Stromal cell of bone marrow (primary cell): ENCODE measurements around the gene LTBP4.
A peak's percentile ranks its signal among the peaks of the same experiment; 100 is the strongest.
"Not testable (repeated sequence)": the region's sequence is repeated elsewhere in the genome, so short reads cannot be mapped to it uniquely, and the experiment has no call there.

Experiments used
- DNase-seq: peaks from one replicate; pipeline ENCODE4 v3.0.0-alpha.2; 2012; ENCODE audit warnings: low read depth

Gene LTBP4, protein sequence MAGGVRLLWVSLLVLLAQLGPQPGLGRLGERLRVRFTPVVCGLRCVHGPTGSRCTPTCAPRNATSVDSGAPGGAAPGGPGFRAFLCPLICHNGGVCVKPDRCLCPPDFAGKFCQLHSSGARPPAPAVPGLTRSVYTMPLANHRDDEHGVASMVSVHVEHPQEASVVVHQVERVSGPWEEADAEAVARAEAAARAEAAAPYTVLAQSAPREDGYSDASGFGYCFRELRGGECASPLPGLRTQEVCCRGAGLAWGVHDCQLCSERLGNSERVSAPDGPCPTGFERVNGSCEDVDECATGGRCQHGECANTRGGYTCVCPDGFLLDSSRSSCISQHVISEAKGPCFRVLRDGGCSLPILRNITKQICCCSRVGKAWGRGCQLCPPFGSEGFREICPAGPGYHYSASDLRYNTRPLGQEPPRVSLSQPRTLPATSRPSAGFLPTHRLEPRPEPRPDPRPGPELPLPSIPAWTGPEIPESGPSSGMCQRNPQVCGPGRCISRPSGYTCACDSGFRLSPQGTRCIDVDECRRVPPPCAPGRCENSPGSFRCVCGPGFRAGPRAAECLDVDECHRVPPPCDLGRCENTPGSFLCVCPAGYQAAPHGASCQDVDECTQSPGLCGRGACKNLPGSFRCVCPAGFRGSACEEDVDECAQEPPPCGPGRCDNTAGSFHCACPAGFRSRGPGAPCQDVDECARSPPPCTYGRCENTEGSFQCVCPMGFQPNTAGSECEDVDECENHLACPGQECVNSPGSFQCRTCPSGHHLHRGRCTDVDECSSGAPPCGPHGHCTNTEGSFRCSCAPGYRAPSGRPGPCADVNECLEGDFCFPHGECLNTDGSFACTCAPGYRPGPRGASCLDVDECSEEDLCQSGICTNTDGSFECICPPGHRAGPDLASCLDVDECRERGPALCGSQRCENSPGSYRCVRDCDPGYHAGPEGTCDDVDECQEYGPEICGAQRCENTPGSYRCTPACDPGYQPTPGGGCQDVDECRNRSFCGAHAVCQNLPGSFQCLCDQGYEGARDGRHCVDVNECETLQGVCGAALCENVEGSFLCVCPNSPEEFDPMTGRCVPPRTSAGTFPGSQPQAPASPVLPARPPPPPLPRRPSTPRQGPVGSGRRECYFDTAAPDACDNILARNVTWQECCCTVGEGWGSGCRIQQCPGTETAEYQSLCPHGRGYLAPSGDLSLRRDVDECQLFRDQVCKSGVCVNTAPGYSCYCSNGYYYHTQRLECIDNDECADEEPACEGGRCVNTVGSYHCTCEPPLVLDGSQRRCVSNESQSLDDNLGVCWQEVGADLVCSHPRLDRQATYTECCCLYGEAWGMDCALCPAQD (N-terminal part only)

DNA sequence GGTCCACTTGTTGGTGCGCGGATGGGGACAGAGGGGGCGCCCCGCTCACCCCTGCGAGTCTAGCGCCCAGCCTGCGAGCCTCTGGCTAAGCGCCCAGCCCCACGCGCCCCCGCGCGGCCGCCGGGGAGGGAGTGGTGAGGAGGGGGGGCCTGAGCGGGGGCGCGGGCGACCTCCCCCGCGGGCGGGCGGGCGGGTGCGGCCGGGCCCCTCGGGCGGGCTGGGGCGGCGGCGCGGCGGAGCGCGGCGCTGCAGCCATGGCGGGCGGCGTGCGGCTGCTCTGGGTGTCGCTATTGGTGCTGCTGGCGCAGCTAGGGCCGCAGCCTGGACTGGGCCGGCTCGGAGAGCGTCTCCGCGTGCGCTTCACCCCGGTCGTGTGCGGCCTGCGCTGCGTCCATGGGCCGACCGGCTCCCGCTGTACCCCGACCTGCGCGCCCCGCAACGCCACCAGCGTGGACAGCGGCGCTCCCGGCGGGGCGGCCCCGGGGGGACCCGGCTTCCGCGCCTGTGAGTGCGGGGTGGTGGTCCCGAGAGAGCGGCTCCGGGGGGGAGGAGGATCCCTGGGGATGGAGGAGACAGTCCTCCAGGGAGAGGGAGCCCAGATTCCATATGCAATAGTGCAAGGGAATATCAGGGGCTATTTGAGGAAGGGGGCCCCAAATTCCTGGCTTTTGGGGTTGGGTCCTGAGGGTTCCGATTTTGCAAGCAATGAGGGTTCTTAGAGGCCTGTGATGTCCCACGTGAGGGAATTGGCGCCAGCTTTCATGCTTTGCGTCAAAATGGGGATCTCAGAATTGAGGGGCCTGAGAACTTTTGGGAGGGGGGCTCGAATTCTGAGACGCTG is at the start of gene LTBP4:
LTBP4 (plus strand) TSS at position 236 of the 841 bp plus-strand sequence; CDS start at position 255, 19 bp downstream.
- no peak for DNase-seq

DNA sequence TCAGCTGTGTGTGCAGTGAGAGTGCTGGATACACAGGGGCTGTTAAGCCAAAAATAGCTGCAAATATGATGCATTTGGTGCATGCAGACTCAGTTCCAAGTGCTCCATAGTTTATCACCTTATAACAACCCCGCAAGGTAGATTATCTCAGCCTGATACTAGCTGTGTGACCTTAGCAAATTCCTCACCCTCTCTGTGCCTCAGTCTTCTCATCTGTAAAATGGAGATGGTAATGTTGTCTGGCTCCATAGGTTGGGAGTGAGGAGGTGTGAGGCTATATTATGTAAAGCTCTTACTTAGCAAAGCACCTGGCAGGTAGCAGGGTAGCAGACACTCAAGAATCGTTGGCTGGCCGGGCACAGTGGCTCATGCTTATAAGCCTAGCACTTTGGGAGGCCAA is 48.3 kb upstream of the LTBP4 start:
- no peak for DNase-seq

DNA sequence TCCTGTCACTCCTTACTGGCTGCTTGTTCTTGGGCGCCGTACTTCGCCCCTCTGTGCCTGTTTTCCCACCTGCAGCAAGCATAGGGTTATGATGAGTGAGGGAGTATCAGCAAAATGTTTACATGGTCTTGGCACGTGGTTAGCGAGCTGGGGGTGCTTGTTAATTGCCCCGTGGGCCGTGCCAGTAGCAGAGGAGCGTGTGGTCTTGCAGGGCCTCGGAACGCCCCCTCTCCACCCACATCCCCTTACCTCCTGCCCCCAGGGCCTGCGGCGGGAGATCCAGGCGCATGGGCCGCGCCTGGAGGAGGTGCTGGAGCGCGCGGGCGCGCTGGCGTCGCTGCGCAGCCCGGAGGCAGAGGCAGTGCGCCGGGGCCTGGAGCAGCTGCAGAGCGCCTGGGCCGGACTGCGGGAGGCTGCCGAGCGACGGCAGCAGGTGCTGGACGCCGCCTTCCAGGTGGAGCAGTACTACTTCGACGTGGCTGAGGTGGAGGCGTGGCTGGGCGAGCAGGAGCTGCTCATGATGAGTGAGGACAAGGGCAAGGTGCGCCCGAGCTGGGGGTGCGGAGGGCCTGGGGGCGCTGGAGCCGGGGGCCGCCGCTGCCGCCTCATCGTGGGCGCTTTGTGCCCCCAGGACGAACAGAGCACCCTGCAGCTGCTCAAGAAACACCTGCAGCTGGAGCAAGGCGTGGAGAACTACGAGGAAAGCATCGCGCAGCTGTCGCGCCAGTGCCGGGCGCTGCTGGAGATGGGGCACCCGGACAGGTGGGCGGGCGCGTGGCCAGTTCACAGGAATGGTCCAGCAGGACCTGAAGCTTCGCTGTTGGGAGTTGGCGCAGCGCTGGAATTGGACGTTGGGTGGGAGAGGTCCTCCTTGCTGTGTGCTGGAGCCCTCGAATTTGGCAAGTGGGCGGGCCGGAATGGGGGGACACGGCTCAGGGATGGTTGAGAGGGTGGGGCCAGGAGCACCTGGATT is 47.0 kb upstream of the LTBP4 start:
- DNase-seq = no peak

DNA sequence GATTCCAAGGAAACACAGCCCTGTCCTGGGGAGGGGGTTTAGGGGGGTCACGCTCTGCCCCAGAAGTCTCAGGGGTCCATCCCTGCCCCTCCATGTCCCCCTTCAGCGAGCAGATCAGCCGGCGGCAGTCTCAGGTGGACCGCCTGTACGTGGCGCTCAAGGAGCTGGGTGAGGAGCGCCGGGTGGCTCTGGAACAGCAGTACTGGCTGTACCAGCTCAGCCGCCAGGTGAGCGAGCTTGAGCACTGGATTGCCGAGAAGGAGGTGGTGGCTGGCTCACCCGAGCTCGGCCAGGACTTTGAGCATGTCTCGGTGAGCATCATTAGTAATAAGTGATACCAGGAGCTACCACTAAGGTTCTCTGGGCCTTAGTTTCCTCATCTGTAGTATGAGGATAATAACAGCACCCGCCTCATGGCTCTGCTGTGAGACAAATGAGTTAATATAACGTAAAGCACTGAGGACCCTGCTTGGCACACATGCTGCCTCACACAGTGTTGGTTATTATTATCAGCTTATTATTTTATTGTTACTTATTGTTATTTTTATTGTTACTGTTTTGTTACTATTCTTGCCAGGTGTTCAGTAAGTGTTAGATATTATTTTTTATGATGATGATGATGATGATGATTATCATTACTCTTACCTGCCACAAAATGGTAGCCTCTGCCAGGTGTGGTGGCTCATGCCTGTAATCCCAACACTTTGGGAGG is 45.0 kb upstream of the LTBP4 start:
- DNase-seq = no peak

DNA sequence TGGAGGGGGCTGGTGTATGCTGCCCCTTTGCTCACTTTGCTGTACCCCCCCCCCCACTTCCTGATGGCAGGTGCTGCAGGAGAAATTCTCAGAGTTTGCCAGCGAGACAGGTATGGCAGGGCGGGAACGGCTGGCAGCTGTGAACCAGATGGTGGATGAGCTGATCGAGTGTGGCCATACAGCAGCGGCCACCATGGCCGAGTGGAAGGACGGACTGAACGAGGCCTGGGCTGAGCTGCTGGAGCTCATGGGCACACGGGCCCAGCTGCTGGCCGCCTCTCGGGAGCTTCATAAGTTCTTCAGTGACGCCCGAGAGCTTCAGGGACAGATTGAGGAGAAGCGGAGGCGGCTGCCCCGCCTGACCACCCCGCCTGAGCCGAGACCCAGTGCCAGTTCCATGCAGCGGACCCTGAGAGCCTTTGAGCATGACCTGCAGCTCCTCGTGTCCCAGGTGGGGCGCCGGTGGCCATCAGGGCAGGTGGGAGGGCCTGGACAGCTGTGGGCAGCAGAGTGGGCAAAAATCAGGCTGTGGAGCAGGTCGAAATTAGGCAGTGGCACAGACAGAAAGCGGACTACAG is 44.1 kb upstream of the LTBP4 start:
- no peak for DNase-seq

DNA sequence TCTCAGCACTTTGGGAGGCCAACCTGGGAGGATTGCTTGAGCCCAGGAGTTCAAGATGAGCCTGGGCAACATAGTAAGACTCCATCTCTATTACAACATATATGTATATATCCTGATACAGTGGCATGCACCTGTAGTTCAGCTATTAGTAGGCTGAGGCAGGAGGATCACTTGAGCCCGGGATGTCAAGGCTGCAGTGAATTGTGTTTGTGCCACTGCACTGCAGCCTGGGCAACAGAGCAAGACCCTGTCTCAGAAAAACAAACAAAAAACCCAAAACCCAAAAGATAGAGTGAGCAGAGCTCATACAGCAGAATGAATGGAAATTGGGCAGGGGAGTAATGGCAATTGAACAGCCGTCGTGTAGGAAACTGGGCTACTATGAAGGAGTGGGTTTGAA is 41.8 kb upstream of the LTBP4 start:
- no peak for DNase-seq

DNA sequence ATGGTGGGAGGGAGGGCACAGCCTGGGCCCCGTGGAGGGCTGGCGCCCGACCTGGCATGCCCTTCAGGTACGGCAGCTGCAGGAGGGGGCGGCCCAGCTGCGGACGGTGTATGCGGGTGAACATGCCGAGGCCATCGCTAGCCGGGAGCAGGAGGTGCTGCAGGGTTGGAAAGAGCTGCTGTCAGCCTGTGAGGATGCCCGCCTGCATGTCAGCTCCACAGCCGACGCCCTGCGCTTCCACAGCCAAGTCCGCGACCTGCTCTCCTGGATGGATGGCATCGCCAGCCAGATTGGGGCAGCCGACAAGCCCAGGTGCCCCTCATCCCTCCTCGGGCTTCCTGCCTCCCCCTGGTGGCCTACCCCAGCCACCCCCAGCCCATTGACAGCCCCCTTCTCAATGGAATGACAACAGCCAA is 41.1 kb upstream of the LTBP4 start:
- DNase-seq = no peak

DNA sequence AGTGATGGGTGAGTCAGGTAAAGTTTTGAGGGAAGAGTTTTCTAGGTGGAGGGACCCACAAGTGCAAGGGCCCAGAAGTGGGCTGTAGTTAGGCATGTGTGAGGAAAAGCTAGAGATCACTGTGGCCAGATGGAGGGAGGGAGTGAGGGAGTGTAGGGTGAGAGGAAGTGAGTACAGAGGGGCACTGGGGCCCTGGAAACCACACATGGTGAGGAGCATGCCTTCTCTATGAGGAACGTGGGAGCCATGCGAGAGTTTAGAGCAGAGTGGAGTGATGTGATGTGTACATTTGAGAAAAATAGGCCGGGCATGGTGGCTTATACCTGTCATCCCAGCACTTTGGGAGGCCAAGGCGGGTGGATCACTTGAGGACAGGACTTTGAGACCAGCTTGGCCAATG is 39.2 kb upstream of the LTBP4 start:
- no peak for DNase-seq

DNA sequence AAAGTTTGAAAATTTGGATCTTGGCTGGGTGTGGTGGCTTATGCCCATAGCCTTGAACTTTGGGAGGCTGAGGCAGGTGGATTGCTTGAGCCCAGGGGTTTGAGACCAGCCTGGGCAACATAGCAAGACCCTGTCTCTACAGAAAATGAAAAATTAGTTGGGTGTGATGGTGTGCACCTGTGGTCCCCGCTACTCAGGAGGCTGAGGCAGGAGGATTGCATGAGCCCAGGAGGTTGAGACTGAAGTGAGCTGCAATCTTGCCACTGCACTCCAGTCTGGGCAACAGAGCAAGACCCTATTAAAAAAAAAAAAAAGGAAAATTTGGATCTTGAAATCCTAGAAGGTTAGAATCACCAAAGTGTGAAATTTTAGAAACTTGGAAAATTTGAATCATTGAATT is 36.6 kb upstream of the LTBP4 start:
- not testable (repeated sequence) for DNase-seq

DNA sequence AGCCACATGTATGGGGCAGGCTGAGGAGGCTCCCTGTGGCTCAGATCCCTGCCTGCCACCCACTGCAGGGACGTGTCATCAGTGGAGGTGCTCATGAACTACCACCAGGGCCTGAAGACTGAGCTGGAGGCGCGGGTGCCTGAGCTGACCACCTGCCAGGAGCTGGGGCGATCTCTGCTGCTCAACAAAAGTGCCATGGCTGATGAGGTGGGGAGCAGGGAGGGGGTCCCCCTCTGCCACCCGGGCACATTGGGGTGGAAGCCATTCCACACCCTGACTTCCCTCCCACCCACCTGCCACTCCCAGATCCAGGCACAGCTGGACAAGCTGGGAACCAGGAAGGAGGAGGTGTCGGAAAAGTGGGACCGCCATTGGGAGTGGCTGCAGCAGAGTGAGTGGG is 35.8 kb upstream of the LTBP4 start:
- no peak for DNase-seq

DNA sequence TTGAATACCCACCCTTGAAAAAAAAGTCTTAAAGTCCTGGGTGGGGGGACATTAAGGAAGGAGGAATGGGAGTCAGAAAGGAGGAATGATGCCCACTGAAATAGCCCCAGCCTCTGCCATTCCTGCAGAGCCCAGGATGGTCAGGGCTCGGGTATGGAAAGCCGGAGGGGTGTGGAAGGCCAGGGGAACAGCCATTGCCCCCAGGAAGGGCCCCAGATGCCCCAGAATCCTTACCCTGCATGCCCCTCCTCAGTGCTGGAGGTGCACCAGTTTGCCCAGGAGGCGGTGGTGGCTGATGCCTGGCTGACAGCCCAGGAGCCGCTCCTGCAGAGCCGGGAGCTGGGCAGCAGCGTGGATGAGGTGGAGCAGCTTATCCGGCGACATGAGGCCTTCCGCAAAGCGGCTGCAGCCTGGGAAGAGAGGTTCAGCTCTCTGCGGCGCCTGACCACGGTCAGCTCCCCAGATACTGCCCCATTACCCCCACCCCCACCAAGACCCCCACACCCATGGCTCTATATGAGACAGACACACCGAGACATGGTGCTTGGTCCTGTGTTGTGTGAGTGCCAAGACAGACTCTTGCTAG is 35.2 kb upstream of the LTBP4 start:
- DNase-seq = no peak

DNA sequence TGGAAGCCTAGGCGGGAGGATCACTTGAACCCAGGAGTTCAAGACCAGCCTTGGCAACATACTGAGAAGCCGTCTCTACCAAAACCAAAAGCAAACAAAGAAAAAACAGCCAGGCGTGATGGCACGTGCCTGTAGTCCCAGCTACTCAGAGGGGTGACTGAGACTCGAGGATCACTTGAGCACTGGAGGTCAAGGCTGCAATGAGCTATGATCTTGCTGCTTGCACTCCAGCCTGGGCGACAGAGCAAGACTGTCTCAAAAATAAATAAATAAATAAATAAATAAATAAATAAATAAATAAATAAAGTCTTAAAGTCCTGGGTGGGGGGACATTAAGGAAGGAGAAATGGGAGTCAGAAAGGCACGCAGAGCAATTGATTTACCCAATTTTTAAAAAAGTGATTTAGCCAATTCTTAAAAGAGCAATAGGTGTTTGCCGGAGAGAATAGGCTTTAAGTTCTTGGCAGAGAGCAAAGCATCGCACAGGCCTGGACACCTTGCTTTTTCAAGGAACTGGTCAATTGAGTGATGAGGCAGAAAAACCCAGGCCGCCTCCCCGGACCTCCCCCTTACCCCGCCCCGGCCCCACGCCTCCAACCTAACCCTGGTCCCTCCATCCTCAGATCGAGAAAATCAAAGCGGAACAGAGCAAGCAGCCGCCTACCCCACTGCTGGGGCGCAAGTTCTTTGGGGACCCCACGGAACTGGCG is 34.0 kb upstream of the LTBP4 start:
- no peak for DNase-seq

DNA sequence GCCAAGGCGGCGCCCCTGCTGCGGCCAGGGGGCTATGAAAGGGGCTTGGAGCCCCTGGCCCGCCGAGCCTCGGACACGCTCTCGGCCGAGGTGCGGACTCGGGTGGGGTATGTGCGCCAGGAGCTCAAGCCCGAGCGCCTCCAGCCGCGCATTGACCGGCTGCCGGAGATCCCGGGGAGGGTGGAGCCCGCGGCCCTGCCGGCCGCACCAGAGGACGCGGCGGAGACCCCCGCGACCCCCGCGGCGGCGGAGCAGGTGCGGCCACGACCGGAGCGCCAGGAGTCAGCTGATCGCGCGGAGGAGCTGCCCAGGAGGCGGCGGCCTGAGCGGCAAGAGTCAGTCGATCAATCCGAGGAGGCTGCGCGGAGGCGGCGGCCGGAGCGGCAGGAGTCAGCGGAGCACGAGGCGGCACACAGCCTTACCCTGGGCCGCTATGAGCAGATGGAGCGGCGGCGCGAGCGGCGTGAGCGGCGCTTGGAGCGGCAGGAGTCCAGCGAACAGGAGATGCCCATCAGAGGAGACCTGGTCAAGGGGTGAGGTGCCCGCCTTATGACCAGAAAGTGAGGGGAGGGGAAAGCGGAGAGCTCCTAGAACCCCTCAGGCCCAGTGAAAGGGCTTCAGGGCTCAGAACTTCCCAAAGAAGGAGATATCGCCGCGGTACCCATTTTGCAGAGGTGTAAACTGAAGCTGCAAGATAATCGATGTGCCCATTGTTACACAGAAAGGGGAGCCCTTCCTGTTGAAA is 33.2 kb upstream of the LTBP4 start:
- DNase-seq = no peak

DNA sequence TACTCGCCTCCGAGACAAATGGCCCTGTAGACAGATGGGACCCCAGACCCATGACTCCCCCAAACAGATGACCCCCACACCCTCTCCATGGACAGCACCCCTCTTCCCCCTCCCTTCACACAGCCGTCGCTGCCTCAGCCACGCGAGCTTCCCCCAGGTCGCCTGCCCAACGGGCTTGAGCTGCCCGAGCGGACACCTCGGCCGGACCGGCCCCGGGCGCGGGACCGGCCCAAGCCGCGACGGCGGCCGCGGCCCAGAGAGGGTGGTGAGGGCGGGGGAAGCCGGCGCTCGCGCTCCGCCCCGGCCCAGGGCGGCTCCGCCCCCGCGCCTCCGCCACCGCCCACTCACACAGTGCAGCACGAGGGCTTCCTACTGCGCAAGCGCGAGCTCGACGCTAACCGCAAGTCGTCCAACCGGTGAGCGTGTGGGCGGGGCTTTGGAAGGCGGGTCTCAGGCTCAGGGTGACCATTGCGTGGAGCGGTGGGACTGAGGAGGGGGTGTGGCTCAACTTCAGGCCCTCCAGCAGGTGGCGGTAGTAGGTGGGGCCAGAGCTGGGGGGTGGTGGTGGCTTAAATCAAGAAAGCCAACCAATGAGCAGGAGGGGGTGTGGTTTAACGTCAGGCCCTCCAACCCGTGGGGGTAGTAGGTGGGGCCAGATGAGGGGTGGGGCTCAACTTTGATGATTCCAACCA is 30.7 kb upstream of the LTBP4 start:
- DNase-seq = peak; percentile 98

DNA sequence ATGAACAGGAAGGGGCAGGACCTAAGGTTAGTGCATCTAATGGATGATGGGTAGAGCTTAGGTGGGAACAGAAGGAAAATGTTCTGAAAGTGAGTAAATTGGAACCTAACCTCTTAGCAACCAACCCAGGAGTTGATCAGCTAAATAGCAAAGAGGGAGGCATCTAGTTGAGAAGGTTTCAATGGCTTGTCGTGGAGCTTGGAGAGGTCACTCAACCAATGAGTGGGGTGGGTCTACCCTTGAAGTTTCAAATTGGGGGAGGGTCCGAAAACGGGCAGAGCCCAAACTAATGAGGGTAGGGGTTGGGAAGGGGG is 30.2 kb upstream of the LTBP4 start:
- no peak for DNase-seq

DNA sequence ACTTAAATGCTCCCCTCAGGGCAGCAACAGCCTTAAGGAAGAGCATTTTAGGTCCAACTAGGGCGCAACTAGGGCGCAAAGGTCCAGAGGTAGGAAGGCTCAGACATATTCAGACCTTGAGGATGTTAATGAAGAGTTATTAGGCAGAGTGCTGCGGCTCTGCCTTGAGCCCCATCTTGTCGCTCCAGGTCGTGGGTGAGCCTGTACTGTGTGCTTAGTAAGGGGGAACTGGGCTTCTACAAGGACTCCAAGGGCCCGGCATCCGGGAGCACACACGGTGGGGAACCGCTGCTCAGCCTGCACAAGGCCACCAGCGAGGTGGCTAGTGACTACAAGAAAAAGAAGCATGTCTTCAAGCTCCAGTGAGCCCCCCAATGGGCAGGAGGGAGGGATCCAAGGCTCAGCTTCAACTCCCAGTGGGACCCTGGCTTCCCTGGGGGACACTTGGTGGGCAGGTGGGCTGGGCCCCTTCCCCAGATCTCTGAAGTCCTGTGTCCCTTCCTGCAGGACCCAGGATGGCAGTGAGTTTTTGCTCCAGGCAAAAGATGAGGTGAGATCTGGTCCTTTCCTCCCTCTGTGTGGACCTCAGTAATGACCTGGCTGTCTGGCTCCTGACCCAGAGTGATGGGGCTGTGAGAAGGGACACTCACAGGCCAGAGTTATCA is 29.2 kb upstream of the LTBP4 start:
- DNase-seq = no peak
